NCI-H2081 treated with DMSO at 0.1 percent for 48 hours (cell line): ENCODE measurements around the gene PAK1.
"Not testable (repeated sequence)": the region's sequence is repeated elsewhere in the genome, so short reads cannot be mapped to it uniquely, and the experiment has no call there.

Experiments
- DNase-seq: peaks from one replicate; lab custom pipeline; 2025; lab: John Stamatoyannopoulos, UW

PAK1 gene

GRCh38 chr11:77473801-77474683 is at the start of gene PAK1:
PAK1 (minus strand) TSS chr11:77474094; CDS start chr11:77392520, 81,574 bp downstream.
- DNase-seq: peak; percentile 18

GRCh38 chr11:77522215-77522614 is 48.3 kb upstream of the PAK1 start:
- no peak for DNase-seq

- DNase-seq: no peak
Observed at GRCh38 chr11:77519847-77520246, 46.0 kb upstream of the PAK1 start.

DNA sequence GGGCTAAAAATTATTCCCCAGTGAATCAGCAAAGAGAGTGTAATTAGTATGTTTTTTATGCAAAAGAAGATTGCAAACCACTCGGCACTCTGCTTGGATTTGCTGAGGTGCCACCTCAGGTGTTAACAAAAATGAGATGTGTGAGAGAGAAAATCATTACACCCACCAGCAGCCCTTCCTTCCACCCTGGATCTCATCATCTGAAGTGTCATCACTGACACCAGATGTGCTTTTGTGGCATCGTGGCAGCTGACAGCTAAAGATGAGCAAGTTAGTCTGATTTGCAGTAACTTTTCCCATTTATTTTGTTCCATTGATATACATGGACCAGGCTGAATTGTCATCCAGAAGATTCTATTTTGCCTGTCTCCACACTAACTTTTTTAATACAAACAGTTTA is 44.6 kb upstream of the PAK1 start:
- DNase-seq: no peak

GRCh38 chr11:77517753-77518152 is 43.9 kb upstream of the PAK1 start:
- DNase-seq: no peak

DNA sequence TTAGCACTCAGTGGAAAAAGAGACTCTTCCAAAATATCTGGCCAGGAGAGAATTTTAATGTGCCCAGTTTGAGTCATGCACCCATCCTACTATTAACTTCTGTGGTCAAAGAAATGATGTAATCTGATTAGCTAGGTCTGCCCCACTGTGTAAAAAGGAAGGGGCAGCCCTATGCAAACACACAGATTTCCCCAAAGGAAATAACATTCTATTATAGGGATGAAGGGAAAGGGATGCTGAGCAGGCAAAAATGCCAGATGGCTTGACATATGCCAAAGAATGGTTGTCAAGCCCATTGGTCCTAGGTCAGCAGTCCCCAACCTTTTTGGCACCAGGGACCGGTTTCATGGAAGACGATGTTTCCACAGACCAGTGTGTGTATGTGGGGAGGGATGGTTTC is 43.3 kb upstream of the PAK1 start:
- DNase-seq: no peak

- no peak for DNase-seq
Observed at GRCh38 chr11:77515483-77515882, 41.6 kb upstream of the PAK1 start.

DNA sequence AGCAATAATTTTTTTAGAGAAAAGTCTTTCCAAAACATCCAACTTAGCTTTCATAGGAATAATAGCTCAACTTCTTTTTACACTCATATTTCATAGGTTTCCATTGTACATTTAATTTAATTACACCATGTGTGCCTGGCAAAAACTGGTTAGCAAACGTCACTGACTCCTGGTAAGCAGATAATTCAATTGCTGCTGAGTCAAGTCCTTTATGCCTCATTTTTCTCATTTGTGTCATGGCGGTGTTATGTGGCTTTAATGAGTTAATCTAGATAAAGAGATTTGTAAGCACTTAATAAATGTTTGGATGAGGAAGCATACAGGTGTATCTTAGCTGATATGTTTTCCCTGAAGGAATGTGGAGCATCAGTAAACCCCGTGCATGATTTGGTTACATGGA is 41.2 kb upstream of the PAK1 start:
- DNase-seq: no peak

DNA sequence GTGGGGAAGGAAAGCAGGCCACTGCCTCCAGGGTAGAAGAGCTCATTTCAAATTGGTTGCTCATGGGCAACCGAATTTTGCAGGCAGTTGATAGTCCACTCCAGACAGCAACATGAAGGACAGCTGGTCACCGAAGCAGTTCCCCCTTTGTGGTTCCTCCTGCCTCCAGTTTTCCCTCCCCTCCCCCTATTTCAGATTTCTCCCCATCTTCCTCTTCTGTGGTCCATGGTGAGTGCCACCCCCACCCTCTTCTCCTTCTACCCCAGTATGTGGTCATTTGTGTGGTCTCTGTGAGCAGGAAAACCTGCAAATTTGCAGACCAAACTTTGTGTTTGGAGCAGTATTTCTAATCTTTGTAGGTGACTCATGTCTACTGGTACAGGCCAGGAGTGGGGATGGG is 38.2 kb upstream of the PAK1 start:
- DNase-seq: no peak

DNA sequence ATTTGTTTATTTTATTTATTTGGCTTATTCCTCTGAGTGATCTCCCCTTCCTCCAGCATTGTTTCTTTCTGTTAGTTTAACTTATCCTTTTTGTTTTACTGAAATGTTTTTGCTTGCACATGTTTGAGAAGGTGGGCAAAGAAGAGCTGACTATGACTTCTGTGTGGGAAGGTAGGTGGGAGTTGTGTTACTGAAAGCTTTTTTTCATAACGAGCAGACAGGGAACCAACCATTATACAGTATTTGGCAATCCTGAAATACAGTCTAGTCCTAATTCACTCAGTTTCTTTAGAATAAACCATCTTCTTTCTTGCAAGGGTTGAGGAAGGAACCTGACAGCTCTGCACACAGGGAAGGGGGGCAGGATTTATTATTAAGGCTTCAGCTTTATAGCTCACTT is 37.0 kb upstream of the PAK1 start:
- no peak for DNase-seq

GRCh38 chr11:77510095-77510494 is 36.2 kb upstream of the PAK1 start:
- no peak for DNase-seq

GRCh38 chr11:77508019-77508418 is 34.1 kb upstream of the PAK1 start:
- DNase-seq: no peak

GRCh38 chr11:77506857-77507256 is 33.0 kb upstream of the PAK1 start:
- no peak for DNase-seq

DNA sequence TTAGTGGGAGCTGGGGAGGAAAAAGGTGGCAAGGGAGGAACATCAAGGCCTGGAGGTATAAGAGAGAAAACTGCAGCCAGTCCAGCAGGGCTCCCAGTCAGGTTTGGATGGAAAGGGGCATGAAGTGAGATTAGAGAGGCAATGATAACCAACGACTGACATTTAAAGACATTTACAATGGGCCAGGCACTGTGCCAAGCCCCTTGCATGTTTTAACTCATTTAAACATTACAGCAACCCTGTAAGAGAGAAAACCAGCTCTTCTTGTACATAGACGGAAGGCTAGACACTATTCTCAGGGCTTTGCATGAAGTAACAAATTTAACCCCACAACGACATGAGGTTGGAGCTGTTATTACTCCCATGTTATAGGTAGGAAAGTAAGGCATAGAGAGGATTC is 32.1 kb upstream of the PAK1 start:
- no peak for DNase-seq

GRCh38 chr11:77503006-77503405 is 29.1 kb upstream of the PAK1 start:
- no peak for DNase-seq

GRCh38 chr11:77502346-77502905 is 28.5 kb upstream of the PAK1 start:
- no peak for DNase-seq

DNA sequence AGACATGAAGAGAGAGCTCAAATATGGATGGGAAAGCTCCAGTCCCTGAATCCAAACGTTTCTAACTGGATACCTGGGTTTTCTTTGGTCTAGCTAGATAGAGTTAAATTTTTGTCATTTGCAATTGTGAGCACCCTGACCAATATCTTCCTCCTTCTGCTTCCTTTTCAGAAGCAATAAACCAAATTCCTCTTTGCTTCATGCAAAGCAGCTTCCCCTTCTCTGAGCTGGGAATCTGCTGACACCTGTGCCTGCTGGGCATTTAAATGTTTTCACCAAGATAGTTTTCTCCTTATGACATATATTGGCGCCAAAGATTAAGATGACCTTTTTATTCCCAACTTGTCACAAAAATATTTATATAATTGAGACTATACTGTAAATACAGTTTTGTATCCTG is 27.9 kb upstream of the PAK1 start:
- no peak for DNase-seq

DNA sequence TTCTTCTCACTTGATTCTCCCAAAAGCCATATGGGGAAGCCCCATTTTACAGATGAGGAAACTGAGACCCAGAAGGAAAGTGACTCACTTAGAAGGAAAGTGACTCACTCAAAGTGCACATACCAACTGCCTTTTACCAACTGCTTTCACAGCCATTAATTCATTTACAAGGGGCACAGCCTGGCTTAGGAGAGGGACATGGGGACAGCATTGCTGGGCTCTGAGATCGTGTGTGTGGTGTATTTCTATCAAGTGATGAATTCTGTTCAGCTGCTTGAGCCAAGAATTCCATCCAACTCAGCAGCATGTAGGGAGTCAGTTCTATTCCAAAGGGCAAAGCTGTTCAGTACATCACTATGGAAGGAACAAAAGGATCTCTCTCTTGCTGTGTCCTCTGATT is 23.5 kb upstream of the PAK1 start:
- DNase-seq: no peak

- DNase-seq: no peak
Observed at GRCh38 chr11:77495526-77495925, 21.6 kb upstream of the PAK1 start.

DNA sequence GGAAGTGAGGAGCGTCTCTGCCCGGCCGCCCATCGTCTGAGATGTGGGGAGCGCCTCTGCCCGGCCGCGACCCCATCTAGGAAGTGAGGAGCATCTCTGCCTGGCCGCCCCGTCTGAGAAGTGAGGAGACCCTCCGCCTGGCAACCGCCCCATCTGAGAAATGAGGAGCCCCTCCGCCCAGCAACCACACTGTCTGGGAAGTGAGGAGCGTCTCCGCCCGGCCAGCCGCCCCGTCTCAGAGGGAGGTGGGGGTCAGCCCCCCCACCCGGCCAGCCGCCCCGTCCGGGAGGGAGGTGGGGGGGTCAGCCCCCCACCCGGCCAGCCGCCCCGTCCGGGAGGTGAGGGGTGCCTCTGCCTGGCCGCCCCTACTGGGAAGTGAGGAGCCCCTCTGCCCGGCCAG is 16.1 kb upstream of the PAK1 start:
- not testable (repeated sequence) for DNase-seq

DNA sequence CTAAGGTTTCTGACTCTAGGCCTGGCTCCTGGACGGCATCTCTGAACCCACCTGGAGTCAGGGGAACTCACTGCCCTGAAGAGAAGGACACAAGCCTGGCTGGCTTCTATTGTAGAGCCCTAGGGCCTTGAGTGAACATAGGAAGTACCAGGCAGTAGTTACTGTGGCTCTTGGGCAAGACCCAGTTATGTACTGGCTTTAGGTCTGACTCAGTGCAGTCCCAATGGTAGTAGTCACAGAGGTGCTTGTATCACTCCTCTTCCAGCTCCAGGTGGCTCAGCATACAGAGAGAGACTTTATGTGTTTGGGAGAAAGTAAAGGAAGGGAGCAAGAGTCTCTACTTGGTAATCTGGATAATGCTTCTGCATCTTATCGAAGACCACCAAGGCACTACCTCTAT is 13.9 kb upstream of the PAK1 start:
- no peak for DNase-seq

DNA sequence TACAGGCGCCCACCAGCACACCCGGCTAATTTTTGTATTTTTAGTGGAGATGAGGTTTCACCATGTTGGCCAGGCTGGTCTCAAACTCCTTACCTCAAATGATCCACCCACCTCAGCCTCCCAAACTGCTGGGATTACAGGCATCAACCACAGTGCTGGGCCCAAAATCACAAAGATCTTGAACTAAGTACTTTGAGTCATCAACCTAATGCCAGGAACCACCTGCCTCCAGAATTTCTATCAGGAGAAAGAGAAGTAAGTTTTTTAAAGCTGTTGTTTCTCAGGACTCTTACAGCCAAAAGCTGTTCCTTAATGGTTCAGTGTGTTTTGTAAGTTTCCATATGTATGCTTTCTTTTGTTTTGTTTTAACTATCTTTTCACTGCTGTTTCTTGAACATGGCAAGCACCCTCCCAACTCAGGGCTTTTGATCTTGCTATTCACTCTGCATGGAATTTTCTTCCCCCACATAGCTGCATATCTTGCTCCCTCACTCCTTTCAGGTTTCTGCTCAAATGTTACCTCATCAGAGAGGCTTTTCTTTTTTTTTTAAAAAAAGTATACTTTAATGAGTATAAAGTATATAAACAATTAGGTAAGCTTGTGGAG is 6.0 kb upstream of the PAK1 start:
- DNase-seq: no peak

- DNase-seq: no peak
Observed at GRCh38 chr11:77475206-77475605, 1.3 kb upstream of the PAK1 start.
